HTR-8/SVneo (cell line): ENCODE data around the gene C2orf42.
"Not testable (repeated sequence)": the region's sequence is repeated elsewhere in the genome, so short reads cannot be mapped to it uniquely, and the experiment has no call there.

Experiments
- DNase-seq: peaks from one replicate; pipeline ENCODE4 v3.0.0; 2011; ENCODE audit warnings: low spot score, mixed read lengths; ENCODE audit not compliant: insufficient read length
- FAIRE-seq: peaks from 2 replicates; lab custom pipeline; 2011; peaks lifted over from hg19 to GRCh38; lab: Jason Lieb, UNC

C2orf42 gene

DNA sequence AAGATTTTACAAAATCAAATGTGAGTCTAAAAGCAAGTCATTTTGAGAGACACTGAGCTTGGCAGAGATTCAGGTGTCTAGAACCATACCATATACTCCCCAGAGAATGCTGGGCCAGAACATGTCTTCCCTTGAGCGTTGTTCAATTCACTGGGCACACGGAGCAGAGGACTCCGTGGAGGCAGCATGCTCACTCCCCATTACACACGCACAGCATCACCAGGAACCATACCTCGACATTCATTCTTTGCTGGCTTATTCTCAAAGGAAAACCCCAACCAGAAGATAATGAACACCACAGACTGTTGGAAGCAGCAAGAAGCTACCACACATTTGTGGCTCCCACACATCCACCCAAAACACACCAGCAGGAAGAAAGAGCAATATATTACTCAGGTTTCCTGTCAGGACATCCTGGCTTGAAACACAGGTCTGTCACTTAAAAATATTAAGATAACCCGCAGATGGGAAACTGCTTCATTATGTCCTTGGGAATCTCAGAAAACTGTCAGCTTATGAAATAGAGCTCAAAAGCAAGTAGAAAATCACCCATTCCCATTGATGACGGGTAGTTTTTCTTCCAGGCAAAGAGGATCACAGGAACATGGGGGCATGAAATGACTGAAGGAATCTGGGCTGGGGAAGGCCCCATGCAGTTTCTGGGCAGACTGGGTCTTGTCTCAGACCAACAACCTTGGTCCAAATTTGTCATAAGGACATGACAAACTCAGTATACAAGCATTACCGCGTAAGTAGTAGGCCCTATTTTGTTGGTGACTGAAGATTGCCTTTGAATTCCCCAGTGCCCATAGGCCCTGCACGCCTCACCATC, 57.1 kb downstream of the C2orf42 start:
- DNase-seq (no peak), FAIRE-seq (no peak)

DNA sequence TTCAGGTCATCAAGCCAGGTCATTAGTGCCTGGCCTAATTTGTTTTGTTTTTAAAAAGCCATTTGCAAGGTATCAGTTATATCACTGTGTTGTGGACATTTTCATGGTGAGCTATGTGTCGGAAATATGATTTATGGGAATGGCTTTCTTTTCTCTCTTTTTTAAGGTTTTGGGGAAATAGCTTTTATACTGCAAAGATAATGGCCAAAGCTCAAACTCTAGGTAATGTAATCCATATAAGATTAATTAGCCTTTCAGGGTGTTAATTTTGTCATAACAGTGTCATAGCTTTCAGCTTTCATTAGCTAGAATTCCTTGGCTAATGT, 57.7 kb downstream of the C2orf42 start:
- FAIRE-seq, result no peak

DNA sequence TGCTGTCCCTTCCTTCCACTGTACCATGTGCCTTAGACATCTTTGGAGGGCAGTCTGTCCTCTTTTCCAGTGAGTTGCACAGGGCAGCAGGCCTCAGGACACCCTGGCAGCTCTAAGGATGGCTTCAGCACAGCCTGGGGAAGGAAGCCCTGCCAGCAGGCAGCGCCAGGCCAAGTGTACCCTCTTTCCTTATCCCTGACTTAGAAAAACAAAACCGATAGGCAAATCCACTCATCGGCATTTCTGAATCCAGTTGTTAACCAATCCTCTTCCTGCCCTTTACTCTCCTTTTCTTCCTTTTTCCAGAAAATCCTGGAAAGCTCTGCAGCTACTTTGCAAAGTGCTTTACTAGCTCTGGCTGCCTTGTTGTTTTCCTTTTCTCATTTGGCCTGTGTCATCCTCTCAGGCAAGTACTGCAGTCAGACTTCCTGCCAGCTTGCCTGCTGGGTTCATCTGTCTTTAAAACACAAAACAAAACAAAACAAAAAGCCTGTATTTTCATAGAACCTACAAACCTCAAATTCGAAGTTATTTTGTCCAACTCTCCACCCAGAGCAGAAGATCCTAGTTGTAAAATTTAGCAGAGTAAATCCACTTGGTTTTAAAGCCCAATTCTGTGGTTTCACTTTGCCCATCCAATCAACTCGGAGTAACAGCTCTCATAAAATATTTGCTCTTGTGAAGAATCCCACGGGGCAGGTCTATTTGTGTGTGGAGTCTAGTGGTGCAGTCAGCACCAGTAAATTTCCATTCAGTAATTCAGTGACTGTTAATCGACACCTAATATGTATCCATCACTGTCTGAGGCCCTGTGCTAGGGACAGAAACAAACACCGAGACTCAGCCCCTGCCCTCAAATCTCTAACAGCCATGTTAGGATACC, 58.3 kb downstream of the C2orf42 start:
- no peak for DNase-seq
- no peak for FAIRE-seq

More for the DNA sequence above, 57.7 kb downstream of the C2orf42 start:
- no peak for DNase-seq

DNA sequence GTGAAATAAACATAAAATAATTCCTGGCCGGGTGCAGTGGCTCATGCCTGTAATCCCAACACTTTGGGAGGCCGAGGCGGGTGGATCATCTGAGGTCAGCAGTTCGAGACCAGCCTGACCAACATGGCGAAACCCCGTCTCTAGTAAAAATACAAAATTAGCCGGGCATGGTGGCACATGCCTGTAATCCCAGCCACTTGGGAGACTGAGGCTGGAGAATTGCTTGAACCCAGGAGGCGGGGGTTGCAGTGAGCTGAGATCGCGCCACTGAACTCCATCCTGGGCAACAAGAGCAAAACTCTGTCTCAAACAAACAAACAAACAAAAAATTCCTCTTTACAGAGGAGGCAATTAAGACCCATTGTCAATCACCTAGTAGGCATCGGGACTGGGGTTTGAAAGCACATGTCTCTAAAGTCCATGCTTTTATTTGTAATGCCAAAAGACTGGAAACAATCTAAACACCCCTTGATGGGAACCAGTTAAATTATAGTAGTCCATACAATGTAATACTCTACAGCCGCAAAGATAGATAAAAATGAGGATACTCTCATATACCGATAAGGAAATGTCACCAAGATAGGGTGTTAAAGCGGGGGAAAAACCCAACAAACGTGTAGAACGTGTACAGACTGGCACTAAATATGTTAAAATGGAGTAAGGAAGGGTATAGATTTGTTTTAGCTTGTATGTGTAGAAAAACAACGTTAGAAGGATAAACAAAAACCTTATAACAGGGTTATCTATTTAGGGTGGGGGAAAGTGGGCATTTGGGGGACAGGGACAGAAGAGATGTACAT, 59.3 kb downstream of the C2orf42 start:
- not testable (repeated sequence) for FAIRE-seq, DNase-seq

DNA sequence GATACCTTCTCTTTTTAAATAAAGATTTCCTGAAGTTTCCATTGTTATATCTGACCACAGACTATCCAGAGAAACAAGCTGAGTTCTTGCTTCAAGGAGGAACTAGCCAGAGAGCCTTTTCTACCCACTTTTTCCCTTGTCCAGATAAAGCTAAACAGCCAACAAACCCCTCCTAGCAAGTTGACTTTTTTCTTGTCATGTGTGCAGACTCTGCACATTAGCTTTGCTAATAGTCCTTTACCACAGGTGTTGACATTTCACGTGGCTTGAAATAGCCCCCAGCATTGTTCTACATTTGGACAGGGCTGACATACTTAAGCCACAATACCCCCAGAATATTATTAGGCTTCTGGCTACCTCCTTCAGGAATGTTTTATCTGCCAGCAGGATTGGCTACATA, 62.8 kb downstream of the C2orf42 start:
- no peak for FAIRE-seq
- DNase-seq, result no peak

DNA sequence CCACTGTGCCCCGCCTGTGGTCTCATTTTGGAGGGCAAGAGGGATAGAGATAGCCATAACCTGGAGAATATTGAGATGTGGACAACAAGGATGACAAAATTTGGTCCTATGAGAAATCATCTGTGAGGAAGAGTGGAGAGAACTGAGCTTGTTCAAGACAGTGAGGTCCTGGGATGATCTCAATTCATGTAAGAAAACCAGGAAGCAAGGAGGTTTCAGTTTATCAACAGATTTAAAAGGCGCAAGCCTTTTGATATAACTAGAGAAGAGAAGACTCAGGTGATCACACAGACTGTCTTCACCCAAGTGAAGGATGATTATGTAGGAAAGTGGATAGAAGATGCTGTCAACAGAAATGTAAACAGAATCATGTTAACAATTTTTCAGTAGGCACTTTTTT, 64.4 kb downstream of the C2orf42 start:
- DNase-seq (no peak), FAIRE-seq (no peak)

DNA sequence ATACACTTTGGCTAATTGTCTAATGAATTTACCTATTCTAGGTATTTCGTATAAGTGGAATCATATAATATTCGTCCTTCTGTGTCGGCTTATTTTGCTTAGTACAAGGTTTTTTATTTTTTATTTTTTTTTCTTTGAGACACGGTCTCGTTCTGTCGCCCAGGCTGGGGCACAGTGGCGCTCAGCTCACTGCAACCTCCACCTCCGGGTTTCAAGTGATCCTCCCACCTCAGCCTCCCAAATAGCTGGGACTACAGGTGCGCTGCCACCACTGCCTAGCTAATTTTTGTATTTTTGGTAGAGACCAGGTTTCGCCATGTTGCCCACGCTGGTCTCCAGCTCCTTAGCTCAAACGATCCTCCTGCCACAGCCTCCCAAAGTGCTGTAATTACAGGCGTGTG, 65.3 kb downstream of the C2orf42 start:
- FAIRE-seq (no peak), DNase-seq (no peak)

DNA sequence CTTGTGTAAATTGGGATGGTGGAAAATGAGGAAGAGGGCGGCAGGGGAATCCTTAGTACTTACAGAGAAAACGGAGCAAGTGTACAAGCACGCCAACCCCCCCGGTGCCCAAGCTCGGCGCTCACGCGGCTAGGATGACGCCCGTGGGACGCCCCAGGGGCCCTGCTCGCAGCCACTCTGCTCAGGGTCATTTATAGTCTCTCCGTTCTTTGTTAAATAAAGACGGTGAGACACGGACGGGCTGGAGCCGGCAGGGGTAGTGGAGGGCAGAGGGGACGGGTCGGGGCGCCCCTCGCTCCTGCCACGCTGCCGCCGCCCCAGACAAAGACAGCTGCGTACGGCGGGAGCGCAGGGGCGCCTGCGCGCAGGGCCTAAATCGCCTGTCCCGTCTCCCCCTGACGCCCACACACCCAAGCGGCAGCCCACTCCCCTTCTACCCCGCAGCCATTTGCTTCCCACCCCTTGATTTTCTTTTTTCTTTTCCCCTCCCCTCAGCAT, 65.8 kb downstream of the C2orf42 start:
- DNase-seq (peak; percentile 34), FAIRE-seq (no peak)

DNA sequence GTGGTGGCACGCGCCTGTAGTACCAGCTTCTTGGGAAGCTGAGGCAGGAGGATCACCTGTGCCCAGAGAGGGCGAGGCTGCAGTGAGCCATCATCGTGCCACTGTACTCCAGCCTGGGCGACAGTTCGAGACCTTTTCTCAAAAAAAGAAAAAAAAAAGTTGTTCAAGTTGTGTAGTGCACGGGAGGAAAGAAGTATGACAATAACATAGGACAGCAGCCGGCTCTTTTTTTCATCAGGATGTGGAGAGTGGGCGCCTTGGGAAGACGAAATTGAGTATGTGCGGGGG, 67.0 kb downstream of the C2orf42 start:
- FAIRE-seq, result no peak
- no peak for DNase-seq

DNA sequence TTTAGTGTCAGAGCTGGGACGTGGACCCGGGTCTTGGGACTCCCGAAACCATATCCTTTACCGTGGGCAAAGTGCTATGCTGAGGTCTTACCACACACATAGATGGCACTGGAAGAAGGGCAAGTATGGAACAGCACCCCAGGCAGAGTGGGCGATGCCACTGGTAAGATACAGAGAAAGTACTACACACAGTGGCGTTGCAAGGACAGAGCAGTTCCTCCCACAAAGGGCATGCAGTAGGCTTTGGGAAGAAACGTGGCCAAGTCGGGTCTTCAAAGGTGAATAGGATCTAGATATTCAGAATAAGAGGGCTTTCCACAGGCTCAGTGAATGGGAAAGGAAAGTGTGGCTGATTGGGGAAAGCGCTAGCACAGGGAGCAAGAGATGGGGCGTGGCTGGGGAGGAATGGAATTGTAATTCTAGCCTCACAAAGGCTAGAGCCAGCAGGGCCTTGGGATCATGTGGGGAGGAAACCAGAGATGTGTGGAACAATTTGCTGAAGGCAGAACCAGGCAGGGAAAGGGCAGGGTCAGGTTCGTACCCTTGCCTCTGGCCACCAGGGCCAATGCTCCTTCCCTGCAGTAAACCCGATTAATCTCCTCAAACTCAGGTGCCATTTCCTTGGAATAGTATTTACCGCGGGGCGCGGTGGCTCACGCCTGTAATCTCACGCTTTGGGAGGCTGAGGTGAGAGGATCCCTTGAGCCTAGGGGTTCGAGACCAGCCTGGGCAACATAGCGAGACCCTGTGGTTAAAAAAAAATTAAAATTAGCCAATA, 67.6 kb downstream of the C2orf42 start:
- no peak for FAIRE-seq
- peak; percentile 35 for DNase-seq

DNA sequence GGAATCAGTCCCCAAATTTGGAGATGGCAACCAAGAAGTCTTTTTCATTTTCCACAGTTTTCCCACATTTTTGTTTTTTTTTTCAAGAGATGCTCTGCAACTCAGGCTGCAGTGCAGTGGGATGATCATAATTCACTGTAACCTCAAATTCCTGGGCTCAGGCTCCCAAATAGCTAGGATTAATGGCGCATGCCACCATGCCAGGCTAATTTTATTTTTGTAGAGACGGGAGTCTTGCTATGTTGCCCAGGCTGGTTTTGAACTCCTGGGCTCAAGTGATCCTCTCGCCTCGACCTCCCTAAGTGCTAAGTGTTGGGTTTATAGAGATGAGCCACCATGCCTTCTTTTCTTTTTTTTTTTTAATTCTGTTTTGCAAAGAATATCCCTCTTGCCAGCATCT, 68.3 kb downstream of the C2orf42 start:
- DNase-seq (no peak), FAIRE-seq (no peak)

DNA sequence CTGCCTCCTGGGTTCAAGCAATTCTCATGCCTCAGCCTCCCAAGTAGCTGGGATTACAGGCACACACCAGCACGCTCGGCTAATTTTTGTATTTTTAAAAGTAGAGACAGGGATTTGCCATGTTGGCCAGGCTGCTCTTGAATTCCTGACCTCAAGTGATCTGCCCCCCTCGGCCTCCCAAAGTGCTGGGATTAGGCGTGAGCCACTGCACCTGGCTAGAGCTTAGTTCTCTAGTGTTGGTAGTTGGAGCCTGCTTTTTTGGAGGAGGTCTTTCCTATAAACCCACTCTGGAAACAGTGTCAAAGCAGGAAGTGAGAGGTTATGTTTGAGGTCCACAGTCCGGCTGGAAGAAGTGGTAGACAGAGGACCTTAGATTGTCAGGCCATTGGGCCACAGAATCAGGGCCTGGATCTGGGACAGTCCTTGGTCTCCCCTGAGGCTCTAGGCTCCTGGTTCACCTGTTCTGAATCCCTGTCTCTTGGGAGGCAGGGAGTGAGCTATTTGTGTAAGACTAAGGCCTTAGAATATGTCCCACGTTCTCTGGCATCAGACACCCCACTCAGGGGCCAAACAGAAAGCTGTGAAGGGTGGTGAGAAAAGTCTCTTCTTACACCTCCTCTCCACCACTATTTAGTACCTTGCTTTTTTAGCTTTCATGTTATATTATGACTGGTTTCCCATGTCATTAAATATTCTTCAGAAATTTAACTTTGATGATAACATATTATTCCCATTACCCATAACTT, 69.0 kb downstream of the C2orf42 start:
- FAIRE-seq (no peak), DNase-seq (no peak)

DNA sequence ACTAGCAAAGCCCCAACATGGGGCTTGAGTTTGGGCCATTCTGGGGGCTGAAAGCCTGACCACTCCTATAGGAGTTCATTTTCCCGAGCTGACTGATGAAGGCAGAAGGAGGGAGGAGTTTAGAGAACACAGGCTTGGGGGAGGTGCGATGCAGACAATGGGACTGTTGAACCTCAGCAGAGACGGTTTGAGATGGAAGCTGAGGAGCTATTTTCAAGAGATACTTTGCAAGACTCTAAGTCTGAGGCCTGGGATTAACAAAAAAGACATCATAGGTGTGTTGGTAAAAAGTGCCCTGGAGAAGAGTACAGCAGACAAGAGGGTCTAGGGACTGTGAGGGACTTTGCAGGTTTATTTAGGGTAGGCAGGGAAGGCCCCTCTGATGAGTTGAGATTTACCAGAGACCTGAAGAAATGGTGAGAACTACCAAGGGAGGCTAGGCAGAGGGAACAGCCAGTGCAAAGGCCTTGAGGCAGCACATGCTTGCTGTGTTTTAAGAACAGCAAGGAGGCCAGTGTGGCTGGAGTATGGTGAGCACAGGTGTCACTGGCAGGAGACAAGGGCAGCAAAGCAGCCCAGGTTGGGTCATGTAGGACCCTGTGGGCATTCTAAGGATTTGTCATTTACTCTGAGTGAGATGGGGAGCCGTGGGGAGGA, 71.9 kb downstream of the C2orf42 start:
- DNase-seq, result no peak
- no peak for FAIRE-seq

DNA sequence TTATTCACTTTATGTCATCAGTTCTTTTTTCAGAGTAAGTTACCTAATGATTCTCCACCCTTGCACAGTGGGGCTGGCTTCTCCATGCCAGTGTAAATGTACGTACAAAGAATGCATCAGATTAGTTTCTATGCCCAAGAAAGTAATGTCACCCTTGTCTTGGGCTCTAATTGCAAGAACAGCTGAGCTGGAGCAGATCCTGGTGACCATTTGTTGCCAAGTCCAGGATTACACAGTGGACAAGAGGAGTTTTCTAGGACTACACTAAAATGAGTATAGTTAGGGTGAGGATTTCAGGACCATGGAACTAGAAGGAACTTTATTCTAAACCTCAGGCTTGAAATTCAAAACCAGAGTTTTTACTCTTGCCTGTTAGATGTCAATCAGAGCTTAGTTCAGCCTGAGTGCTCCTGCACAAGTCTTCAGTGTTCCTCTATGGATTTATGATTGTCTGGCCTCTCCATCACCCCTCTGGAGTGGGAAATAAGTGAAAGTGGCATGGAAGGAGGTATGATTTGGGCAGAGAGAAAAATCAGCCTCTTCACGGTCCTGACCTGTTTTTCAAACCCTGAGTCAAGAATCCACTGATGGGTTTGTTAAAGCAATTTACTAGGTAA, 73.8 kb downstream of the C2orf42 start:
- no peak for FAIRE-seq

DNA sequence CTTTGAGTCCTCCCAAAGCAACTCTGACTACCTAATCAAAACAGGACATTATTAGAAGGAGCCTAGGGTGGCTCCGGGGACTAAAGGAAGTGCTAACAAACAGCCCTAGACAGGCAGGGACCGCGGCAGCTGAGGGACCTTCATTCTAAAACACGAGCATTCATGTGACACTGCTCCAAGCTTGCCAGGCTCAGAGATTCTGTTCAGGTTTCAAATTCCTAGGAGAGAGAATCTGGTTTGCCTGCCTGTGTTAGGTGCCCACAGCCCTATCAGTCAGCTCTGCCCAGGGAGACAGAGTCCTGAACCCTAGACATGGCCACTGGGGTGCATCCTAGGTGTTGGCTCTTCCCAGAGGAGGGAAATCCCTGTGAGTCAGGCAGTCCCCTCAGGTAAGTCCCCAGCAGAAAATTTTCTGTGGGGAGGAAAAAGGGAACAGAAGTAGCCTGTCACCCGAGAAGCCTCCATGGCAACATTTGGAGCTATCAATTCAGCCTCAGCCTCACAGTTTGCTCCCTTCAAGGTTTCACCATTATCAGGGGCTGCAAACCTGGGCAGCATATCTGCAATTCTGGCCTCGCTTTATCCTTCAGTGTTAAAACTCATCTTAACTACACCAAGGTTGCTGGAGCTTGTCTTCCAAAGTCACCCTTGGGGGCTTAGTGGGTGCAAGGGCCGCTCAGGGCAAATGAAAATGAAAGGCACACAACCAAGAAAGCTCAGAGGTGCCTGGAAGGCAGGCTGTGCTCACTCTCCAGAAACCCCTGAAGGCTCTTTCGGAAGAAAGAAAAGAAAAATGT, 75.0 kb downstream of the C2orf42 start:
- FAIRE-seq (no peak), DNase-seq (no peak)

More for the DNA sequence above, 73.8 kb downstream of the C2orf42 start:
- DNase-seq, result no peak

DNA sequence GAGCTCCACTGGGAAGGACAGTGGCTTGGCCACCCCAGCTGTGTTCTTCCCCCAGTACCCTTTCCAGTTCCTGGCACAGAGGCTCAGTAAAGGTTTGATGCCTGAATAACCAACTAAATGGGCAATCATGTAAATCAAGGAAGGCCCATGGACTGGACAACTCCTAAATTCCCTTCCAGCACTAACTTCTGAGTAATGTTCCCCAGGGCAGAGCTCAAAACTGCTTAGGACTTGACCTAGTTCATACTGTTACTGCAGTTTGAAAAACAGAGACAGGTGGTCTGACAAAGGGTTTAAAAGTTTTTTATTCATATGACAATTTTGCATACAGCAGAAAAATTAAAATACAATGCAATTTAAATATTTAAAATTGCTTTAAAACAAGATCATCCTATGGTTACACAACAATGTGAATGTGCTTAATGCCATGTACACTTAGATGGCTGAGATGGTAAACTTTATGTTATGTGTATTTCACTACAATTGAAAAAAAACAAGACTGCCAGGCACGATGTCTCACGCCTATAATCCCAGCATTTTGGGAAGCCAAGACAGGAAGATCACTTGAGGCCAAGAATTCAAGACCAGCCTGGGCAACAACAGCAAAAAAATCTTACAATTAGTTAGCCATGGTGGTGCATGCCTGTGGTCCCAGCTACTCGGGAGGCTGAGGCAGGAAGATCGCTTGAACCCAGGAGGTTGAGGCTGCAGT, 77.3 kb downstream of the C2orf42 start:
- FAIRE-seq (no peak), DNase-seq (no peak)
